ENCODE results near the gene SS18L1.

DNA sequence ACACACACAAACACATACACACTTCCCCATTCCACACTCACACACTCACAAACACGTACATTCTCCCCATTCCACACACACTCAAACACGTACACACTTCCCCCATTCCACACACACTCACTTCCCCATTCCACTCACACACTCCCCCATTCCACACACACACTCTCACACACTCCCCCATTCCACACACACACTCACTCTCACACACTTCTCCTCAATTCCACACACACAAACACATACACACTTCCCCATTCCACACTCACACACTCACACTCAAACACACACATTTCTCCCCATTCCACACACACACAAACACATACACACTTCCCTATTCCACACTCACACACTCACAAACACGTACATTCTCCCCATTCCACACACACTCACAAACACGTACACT is 86.1 kb downstream of the SS18L1 start:
- TF ChIP-seq, protein P1, sequence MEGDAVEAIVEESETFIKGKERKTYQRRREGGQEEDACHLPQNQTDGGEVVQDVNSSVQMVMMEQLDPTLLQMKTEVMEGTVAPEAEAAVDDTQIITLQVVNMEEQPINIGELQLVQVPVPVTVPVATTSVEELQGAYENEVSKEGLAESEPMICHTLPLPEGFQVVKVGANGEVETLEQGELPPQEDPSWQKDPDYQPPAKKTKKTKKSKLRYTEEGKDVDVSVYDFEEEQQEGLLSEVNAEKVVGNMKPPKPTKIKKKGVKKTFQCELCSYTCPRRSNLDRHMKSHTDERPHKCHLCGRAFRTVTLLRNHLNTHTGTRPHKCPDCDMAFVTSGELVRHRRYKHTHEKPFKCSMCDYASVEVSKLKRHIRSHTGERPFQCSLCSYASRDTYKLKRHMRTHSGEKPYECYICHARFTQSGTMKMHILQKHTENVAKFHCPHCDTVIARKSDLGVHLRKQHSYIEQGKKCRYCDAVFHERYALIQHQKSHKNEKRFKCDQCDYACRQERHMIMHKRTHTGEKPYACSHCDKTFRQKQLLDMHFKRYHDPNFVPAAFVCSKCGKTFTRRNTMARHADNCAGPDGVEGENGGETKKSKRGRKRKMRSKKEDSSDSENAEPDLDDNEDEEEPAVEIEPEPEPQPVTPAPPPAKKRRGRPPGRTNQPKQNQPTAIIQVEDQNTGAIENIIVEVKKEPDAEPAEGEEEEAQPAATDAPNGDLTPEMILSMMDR (IDR thresholded peaks at IDR 0.05): no peak
- no peak for TF ChIP-seq POLR2A (IDR thresholded peaks at IDR 0.05)
